OCI-LY3 (cell line): Measurements from ENCODE around the gene CHTF18.

ENCODE experiments used
- H2AFZ ChIP-seq: fragments of 200-600, 300-600 bp; shearing (Covaris generic); 2 replicates; pipeline ENCODE4 v1.6.0; 2014; ENCODE audit warnings: antibody characterized with exemption, low read depth, low read length
- H3K27ac ChIP-seq: fragments of 200-600, 300-600 bp; sonication (generic); 2 replicates; pipeline ENCODE4 v1.5.1; 2014; ENCODE audit warnings: mild to moderate bottlenecking, low read length, moderate library complexity, mixed read lengths
- H3K27me3 ChIP-seq: fragments of 200-600, 300-600 bp; sonication (generic); 2 replicates; pipeline ENCODE4 v1.6.1; 2014; ENCODE audit warnings: low read depth, low read length, mixed read lengths
- H3K36me3 ChIP-seq: fragments of 200-600, 300-600 bp; sonication (generic); replicated peaks from 2 replicates; pipeline ENCODE3; 2014; ENCODE audit warnings: low read depth, low read length, mixed read lengths
- H3K4me1 ChIP-seq: fragments of 300-600, 200-600 bp; sonication (generic); 2 replicates; pipeline ENCODE4 v1.6.1; 2014; ENCODE audit warnings: low read length, mixed read lengths
- H3K4me2 ChIP-seq: fragments of 200-600, 300-600 bp; sonication (generic); 2 replicates; pipeline ENCODE4 v1.6.1; 2014; ENCODE audit warnings: low read length, mixed read lengths
- H3K4me3 ChIP-seq: fragments of 300-600, 200-600 bp; sonication (generic); 2 replicates; pipeline ENCODE4 v1.5.1; 2014; ENCODE audit warnings: antibody characterized with exemption, mild to moderate bottlenecking, low read length, moderate library complexity
- H3K79me2 ChIP-seq: fragments of 300-600, 200-600 bp; shearing (Covaris generic); 2 replicates; pipeline ENCODE4 v1.6.1; 2014; ENCODE audit warnings: mild to moderate bottlenecking, low read length, mixed read lengths
- H3K9ac ChIP-seq: fragments of 300-600, 200-600 bp; shearing (Covaris generic); 2 replicates; pipeline ENCODE4 v1.6.0; 2014; ENCODE audit warnings: mild to moderate bottlenecking, low read length, moderate library complexity
- H3K9me3 ChIP-seq: fragments of 200-600, 300-600 bp; shearing (Covaris generic); 2 replicates; pipeline ENCODE4 v1.6.1; 2014; ENCODE audit warnings: low read length, mixed read lengths; ENCODE audit not compliant: insufficient read depth
- H4K20me1 ChIP-seq: fragments of 200-600, 300-600 bp; sonication (generic); 2 replicates; pipeline ENCODE4 v1.6.1; 2016; ENCODE audit warnings: low read length, mixed read lengths; ENCODE audit not compliant: insufficient read depth
- EZH2phosphoT487 ChIP-seq: fragments of 200-600 bp; shearing (Covaris generic); IDR thresholded peaks from 2 replicates; pipeline ENCODE4 v1.6.1; 2018; ENCODE audit warnings: antibody characterized with exemption, mixed run types, low read depth
- TF ChIP-seq, protein P1 (sequence below): fragments of 200-600, 300-600 bp; sonication (generic); IDR thresholded peaks from 2 replicates; pipeline ENCODE4 v1.5.1; 2014; ENCODE audit warnings: antibody characterized with exemption, low read length, low read depth

Gene CHTF18

DNA sequence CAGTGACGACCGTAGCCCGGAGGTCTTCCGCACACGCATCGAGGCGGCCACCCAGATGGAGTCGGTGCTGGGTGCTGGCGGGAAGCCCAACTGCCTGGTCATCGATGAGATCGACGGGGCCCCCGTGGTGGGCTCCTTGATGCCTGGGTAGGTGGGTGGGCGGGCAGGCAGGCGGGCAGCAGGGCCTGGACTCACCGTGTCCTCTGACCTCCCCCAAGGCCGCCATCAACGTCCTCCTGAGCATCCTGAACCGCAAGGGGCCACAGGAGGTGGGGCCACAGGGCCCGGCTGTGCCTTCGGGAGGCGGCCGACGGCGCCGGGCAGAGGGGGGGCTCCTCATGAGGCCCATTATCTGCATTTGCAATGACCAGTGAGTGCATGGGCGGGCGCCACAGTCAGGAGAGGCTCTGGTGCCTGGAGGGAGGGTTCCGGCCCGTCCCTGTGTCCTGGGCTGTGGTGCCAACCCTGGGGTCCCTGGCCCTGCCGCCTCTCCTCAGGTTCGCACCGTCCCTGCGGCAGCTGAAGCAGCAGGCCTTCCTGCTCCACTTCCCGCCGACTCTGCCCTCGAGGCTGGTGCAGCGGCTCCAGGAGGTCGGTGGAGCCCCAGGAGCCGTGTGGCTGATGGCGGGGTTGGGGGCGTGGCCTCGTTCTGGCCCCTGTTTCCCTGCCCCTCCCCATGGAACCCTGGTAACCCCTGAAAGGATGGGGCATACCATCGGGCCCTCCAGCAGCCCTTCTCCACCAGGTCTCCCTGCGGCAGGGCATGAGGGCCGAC, 4.0 kb downstream of the CHTF18 start:
- peaks cover 7% of the 10 kb centered on the region for H3K4me1 ChIP-seq
- no peak overlapping the region for H3K4me2 ChIP-seq
- no peaks in the 10 kb centered on the region for H3K9me3 ChIP-seq
- H3K79me2 ChIP-seq, result peaks cover 18% of the 10 kb centered on the region
- H3K27ac ChIP-seq, result no peak overlapping the region
- H4K20me1 ChIP-seq, result no peaks in the 10 kb centered on the region
- H3K9ac ChIP-seq, result no peak overlapping the region
- TF ChIP-seq, protein P1, sequence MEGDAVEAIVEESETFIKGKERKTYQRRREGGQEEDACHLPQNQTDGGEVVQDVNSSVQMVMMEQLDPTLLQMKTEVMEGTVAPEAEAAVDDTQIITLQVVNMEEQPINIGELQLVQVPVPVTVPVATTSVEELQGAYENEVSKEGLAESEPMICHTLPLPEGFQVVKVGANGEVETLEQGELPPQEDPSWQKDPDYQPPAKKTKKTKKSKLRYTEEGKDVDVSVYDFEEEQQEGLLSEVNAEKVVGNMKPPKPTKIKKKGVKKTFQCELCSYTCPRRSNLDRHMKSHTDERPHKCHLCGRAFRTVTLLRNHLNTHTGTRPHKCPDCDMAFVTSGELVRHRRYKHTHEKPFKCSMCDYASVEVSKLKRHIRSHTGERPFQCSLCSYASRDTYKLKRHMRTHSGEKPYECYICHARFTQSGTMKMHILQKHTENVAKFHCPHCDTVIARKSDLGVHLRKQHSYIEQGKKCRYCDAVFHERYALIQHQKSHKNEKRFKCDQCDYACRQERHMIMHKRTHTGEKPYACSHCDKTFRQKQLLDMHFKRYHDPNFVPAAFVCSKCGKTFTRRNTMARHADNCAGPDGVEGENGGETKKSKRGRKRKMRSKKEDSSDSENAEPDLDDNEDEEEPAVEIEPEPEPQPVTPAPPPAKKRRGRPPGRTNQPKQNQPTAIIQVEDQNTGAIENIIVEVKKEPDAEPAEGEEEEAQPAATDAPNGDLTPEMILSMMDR, result no peak
- TF ChIP-seq EZH2phosphoT487, result no peak
- H2AFZ ChIP-seq, result no peak overlapping the region
- H3K36me3 ChIP-seq, result peaks cover 22% of the 10 kb centered on the region
- no peaks in the 10 kb centered on the region for H3K27me3 ChIP-seq
- no peak overlapping the region for H3K4me3 ChIP-seq

DNA sequence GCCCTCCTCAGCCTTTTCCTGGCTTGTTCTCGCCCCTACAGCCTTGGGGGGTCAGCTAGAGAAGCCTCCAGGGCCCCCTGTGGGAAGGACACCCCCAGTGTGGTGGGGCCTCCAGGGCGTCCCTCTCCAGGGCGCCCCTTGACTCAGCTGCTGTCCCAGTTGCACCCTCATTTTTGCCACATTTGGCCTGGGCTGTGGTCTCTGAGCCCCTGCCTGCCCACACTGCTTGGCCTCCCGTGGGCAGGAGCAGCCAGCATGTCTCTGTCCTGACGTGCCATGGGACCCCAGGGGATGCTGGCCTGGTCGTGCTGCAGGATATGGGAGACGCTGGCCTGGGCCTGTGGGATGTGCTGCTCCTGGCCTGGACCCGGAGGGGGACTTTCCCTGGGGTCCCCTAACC, 5.0 kb downstream of the CHTF18 start:
- no peaks in the 10 kb centered on the region for H4K20me1 ChIP-seq
- peaks cover 27% of the 10 kb centered on the region for H3K36me3 ChIP-seq
- H3K79me2 ChIP-seq, result peaks cover 12% of the 10 kb centered on the region
- H3K4me2 ChIP-seq, result no peak overlapping the region
- no peak overlapping the region for H3K27ac ChIP-seq
- no peak overlapping the region for H3K9ac ChIP-seq
- no peak overlapping the region for H2AFZ ChIP-seq
- peaks cover 7% of the 10 kb centered on the region; the same call in 1 of the 2 replicates for H3K4me1 ChIP-seq
- no peak overlapping the region for H3K4me3 ChIP-seq
- TF ChIP-seq, protein P1, result no peak
- no peak for TF ChIP-seq EZH2phosphoT487
- H3K9me3 ChIP-seq, result no peaks in the 10 kb centered on the region
- no peaks in the 10 kb centered on the region for H3K27me3 ChIP-seq

DNA sequence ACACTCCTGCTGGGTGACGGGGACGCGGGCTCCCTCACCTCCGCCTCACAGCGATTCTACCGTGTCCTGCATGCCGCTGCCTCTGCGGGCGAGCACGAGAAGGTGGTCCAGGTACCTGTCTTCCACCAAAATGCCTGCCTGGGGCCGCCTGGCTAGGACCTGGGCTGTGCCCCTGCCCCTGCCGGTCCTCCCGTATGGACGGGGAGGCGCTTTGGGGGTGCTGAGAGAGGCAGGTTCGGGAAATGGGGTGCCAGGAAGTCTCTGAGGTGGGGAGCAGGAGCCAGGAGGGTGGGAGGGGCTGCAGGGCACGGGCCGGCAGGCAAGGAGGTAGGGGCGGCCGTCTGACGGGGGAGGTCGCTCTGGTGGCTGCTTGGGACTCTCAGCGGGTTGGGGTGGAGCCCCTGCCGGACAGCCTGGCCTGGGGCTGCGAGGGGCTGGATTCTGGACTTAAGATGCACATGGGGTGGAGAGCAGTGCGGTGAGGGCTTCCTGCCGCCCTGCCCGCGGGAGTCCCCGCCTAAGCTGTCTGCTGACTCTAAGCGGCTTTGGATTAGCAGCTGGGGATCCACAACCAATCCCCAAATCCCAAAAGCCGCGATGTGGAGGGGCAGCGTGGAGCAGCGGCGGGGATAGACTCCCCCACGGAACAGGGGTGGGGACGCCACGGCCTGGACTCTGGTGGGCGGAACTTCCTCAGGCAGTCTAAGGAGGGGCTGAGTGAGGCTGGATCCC, 5.8 kb downstream of the CHTF18 start:
- Histone ChIP-seq H3K4me3 (no peak overlapping the region), H3K4me1 (peaks cover 8% of the 10 kb centered on the region; the same call in 1 of the 2 replicates), H4K20me1 (no peaks in the 10 kb centered on the region), H3K4me2 (no peak overlapping the region), H3K27me3 (no peaks in the 10 kb centered on the region), H2AFZ (no peak overlapping the region), H3K27ac (no peak overlapping the region), H3K79me2 (peaks cover 4% of the 10 kb centered on the region), H3K9me3 (no peaks in the 10 kb centered on the region), H3K9ac (no peak overlapping the region), H3K36me3 (peaks cover 27% of the 10 kb centered on the region)
- no peak for TF ChIP-seq EZH2phosphoT487
- TF ChIP-seq, protein P1, result no peak

DNA sequence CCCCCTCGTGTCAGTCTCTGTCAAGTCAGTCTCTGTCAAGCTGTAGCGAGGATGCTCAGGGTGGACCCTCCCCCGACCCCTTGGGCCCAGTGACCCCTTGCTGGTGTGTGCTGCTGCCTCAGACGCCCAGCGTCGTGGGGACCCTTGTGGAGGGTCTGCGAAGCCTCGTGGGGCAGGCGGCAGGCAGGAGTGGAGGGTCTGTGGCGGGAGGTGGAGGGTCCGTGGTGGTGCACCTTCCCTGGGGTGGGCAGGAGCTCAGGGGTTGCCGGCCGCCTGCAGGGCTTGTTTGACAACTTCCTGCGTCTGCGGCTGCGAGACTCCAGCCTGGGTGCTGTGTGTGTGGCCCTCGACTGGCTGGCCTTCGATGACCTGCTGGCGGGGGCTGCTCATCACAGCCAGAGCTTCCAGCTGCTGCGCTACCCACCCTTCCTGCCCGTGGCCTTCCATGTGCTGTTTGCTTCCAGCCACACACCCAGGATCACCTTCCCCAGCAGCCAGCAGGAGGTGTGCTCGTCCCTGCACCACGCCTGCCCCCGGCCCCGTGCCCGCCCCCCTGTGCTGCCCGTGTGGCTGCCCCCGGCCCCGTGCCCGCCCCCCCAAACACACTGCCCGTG, 6.5 kb downstream of the CHTF18 start:
- H3K9me3 ChIP-seq, result no peaks in the 10 kb centered on the region
- no peak overlapping the region for H3K4me3 ChIP-seq
- no peaks in the 10 kb centered on the region for H4K20me1 ChIP-seq
- peaks cover 27% of the 10 kb centered on the region for H3K36me3 ChIP-seq
- H3K4me2 ChIP-seq, result no peak overlapping the region
- no peak overlapping the region for H3K27ac ChIP-seq
- no peaks in the 10 kb centered on the region for H3K27me3 ChIP-seq
- H2AFZ ChIP-seq, result no peak overlapping the region
- no peaks in the 10 kb centered on the region for H3K79me2 ChIP-seq
- H3K9ac ChIP-seq, result no peak overlapping the region
- H3K4me1 ChIP-seq, result peaks cover 4% of the 10 kb centered on the region; the same call in 1 of the 2 replicates
- no peak for TF ChIP-seq EZH2phosphoT487
- TF ChIP-seq, protein P1, result no peak
